ENCODE measurements around the gene NCBP2L.

Gene NCBP2L

DNA sequence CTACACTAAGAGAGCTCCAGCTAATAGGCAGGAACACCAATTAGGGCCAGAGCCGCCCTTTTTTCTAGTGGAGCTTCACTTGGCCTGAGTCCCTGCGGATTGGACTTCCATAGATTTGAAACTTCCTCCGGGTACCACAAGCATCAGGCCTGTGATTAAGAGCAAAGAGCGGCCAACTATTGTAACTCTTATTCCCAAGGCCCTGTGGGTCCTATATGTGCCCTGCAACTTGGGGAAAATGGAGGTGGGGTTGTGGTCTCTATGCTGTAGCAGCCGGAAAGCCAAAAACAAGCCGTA lies at the start of gene NCBP2L:
Gene NCBP2L, plus strand, starts transcription at position 198 of the 297 bp plus-strand sequence. CDS start 16,488 bp downstream, outside the sequence.
- no peak for DNase-seq (ENCODE audit: low read depth)

DNA sequence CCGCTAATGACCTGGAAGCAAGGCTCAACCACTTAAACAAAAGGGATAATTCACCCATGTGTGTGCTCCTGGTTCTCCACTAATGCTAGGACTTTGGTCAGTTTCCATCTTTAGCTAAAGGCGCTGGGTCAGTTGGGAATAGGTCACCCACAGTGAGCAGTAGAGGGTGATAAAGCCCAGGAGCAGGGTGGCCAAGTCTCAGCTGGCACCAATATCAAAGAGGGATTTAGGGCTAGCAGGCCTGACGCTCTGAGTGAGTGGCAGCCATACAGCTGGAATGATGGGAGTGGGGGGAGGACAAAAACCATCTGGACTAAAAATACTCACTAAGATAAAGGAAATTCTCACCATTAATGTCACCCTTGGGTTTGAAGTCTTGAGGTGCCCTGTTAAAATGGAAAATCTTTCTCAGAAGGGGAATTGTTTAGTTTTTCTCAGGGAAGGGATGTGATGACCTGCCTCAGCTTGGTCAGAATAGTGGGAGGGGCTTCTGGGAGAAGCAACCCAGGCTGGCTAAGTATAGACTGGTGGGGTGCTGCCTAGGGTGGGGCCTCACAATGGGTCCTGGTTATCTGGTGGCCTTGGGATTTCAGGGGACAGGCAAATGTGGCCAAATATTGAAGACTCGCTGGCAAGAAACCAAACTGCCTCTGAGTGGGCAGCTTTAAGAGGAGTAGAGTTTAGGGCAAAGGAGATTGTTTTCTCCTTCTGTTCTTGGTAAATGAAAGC lies 49.0 kb upstream of the NCBP2L start:
- DNase-seq (ENCODE audit: low read depth), result no peak

DNA sequence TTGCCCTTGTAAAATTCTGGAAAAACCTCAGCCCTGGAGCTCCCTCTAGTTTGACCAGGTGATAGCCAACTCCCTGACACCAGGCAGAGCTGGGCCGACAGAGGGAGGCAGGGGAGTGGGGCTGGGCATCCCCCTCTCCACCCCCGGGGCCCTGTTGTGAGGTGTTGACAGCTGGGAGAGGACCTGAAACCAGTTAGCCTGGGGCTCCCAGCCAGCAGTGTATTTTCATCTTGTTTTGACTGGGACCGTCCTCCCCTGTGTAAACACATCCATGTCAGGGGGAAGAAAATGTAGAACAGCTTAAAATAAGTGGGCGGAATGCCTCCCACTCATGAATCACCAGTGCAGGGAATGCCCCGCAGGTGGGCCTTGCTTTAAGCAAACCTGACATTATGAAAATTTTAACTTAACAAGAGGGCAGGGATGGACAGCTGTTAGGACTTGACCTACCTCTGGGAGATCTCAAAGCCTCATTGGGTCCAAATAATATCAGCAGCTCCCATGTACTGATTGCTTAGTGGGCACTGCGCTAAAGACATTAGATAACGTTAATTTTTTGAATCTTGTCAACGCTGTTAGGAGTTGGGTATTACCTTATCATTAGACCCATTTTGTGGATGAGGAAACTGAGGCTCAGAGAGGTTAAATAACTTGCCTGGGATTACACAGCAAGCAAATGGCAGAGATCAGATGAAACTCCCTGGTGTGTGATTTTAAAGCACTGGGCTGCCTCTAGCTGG lies 47.8 kb upstream of the NCBP2L start:
- DNase-seq (ENCODE audit: low read depth), result no peak

DNA sequence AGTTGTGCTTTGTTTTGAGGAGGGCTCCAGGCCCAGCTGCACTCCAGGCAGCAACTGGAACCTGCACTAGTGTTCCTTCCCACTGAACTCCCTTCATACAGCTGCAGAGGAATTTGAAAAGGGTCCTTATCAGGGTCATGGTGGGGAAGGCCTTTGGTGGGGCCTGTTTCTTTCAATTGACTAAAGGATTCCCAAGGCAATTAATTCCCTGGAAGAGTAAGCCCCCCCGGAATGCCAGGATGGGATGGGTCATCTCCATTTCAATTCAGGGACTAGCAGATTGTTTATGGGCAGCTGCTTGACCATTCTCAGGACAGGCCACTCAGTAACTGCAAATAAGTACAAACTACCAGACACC lies 47.3 kb upstream of the NCBP2L start:
- no peak for DNase-seq (ENCODE audit: low read depth)

DNA sequence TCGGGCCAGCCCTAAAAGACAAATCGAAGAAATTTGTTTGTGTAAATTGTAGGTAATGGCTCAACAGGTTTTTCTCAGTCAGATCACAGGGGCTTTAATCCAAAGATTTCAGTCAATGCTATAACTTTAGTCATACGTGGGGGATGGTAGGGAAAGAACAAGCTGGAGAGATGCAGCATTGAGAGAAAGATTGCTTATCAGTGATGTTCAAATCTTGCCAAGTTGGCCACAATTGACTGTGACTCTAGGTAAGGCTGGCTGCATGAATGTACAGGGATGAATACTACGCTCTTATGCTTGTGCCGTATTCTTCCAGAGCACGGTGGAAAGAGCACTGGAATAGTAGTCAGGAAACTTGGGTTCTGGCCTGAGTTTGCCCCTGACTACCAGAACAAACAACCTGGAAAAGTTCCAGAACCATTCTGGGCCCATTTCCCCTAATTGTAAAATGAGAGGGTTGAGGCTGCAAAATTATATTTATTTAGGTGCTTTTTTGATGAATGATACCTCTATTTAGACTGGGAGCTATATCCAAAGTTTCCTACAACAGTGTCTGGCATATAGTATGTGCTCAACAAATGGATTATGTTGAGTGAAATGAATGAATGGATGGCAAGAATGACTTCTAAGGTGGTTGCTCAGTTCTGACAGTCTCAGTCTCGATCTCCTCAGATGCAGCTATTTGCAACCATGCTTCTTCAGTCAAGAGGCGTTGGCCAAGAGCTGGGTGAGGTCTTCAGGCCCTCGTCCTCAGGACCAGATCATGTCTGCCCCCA lies 46.4 kb upstream of the NCBP2L start:
- DNase-seq (ENCODE audit: low read depth), result no peak

DNA sequence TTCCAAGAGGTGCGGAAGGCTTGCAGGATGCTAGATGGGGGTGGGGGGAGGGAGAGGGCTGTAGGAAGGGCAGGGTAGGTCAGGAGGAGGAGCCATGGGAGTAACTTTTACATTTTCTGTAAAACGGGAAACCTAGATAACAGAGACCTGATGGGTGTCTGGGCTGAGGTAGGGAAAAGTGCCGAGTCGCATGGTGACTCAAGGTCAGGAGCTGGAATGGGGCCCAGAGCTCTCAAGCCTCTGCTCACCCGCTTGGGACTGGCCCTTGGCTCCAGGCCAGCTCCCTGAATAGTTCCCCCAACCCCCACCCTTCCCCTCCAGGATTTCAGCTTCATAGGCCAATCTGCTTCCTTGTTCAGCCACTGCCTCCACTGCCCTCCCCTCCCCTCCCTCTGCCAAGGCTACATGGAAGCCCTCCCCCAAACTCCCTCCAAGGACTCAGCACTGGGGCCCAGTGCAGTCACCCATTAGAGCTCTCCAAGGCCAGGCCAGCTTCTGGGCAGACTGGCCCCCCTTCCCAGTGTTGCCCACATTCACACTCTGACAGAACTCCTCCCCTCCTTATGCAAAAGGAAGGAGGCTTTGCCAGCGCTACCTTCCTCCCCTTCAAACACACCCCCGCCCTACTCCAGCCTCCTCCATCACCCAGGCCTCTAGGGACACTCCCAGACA lies 45.6 kb upstream of the NCBP2L start:
- DNase-seq (ENCODE audit: low read depth), result no peak

DNA sequence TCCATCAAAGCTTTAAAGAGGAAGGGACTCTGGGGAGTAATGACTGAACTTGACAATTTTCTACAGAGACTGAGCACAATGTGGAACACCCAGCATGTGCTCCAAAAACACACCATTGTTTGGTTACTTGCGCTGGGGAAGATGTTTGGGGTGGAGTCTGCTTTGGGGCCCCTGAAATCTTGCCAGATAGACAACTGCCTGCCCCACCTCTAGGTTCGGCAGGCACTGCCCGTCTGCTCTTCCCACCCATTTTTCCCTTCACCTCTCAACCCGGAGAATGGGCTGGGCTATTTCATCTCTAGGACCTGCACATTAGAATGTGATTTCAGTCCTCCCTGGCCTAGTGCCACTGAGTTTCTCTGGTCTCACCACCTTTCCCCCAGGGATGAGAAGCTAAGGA lies 43.8 kb upstream of the NCBP2L start:
- DNase-seq (ENCODE audit: low read depth), result no peak

DNA sequence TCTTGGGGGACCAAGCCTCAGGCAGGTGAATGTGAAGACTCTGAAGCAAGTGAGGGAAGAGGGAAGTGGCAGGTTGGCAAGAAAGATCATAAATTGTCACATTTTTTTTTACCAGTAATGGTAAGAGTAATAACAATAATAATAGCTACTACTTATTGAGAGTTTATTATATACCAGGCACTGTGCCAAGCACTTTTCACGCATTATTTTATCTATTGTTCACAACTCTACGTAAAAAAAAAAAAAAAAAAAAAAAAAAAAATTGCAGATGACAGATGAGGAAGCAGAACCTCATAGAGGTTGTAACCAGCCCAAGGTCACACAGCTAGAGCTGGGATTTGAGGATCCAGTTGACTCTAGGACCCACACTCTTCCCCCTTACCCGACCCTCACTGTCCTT lies 42.9 kb upstream of the NCBP2L start:
- no peak for DNase-seq (ENCODE audit: low read depth)

DNA sequence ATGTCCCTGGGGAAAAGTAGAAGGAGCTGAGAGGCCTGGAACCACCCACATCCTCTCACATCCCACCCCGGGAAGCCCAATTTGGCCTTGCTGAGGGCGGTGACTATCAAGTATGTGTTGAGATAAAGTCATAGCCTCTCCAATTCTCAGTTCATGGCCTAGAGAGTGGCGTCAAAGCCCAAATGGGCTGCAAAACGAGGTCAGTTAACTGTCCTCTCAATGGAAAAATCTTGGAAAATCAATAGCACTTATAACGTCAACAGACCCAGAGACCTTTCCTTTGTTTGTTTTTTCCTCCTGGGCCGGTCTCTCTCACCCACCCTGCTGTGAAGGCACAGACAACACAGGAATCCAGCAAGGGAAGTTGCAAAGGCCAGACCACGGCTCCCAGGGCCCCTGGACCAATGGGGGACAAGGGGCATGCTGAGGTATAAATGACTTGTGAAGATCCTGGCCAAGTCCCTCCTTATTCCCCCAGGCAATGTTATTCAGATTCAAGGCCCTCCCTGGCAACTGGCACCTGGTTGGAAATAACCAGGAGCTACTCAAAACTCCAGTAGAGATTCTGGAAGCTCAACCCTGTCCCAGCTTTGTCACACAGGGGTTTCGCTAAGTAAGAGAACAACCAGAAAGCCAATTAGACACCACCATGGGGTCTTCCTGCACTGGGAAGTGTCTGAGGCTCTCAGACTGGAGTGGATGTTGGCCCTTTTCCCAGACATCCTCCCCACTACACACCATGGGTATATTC lies 40.6 kb upstream of the NCBP2L start:
- no peak for DNase-seq (ENCODE audit: low read depth)

DNA sequence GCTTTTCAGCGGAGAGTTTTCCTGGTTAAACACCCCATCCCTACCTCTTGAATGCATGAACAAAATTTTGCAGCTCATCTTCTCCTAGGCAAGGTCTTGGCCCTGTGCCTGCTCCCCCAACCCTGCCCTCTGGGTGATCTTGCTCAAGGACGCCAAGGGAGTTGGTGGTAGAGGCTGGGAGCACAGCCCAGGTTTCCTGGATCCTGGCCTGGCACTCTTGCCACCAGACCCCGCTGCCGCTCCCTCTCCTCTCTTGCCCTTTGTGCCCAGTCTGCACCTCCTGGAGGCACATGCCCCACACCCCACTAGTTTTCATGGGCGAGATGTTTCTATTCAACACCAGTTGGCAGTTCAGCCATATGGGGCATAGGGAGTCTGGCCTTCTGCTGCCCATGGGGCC lies 39.3 kb upstream of the NCBP2L start:
- DNase-seq (ENCODE audit: low read depth), result no peak

DNA sequence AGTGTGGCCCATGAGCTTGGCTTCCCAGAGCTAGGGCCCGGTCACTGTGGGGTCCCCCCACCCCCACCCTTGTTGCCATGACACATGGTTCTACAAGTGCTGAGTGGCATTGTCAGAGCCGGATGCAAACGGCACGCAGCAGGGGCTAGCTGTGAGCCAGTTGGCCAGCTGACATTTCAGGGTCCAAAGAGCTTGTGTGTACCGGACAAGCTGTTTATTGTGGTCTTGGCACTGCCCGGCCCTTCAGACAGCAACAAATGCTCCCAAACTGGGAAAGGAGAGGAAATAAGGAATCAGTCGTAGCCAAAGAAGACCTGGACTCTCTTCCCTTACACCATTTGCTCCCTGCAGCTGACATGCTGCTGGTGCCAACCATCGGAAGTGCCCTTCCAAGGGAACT lies 38.8 kb upstream of the NCBP2L start:
- DNase-seq (ENCODE audit: low read depth), result no peak

DNA sequence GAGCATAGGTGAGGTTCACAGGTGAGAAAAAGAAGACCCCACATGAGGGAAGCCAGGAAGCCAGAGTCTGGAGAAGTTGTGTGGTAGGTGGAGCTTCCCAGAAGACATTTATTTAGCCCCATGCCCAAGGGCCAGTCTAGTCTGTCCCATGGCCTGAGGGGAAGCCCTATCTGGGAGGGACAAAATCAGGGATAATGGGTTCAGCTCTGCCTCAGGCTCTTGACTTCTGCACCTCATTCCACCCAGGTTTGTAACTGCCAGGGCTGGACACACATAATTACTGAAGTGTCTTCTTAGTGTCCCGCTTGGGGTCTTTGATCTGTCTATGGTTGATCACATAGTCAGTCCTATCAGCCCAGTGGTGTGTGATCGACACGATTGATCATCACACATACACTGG lies 38.0 kb upstream of the NCBP2L start:
- DNase-seq (ENCODE audit: low read depth), result no peak

DNA sequence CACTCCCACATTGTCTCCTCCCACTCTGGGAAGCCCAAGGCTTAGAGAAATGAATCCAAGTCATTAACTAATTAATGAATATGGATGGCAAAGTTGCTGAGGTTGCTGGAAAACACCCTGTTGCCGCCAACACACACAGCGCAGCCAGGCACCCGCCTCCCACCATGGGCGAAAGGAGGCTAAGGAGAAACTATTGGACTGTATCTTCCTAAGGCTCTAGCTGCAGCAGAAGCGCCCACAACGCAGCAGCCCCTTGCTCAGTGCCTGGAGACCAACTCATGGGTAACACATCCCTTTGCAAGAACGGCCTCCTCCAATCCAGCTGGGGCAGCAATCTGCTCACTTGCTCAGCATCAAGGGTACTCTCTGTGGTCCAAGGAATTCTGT lies 36.1 kb upstream of the NCBP2L start:
- DNase-seq (ENCODE audit: low read depth), result no peak

DNA sequence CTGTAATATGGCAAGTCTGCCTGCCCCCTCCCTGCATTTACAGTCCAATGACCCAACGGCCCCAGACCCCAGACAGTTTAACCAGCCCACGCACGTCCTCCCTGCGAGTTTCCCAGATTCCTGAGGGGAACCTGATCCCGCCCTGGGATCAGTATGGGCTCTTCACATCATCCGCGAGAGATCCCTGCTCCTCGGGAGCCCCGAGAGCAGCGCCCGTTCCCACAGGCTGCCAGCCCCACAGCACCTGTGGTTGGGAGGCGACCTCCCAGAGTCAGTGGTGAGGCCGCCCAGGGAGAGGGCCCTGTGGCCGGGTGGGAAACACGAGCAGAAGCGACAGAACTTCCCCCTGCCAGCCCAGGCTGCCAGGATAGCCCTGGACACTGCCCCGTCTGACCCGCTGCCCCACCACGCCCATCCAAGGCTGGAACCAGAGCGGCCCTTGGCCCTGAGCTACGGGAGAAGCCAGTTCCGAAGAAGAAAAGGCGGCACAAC lies 34.8 kb upstream of the NCBP2L start:
- no peak for DNase-seq (ENCODE audit: low read depth)

DNA sequence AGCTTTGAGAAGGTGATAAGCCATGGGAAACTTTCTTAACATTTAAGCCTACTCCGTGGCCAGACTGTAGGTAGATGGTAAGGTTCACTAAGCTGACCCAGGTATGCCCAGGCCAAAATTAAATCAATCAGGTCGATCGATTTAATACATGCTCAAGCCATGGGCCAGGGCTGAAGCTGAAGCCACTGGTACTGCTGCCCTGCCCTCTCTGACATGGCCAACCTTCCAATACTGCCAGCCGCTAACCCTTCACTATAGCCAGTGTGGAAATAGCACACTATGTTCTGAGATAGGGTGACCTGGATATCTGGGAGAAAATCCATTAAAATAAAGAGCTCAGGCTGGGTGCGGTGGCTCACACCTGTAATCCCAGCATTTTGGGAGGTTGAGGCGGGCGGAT lies 33.5 kb upstream of the NCBP2L start:
- DNase-seq (ENCODE audit: low read depth), result no peak

DNA sequence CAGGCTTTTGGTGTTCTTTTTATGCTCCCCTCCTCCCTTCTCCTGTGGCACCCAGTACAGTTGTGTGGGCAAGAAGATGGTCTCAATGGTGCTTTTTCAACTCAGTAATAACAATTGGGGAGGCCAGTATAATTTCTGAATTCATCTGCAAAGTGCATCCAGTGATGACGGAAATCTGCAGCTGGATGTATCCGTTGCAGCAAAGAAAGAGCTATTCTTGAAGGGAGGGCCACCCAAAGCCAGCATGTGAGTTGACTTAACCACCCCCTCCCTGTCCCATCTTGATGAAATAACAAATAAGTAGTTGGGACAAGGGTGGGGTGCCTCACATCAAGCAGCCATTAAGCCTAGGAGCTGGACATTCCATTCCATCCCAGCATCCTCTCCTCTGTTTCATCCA lies 32.7 kb upstream of the NCBP2L start:
- DNase-seq (ENCODE audit: low read depth), result no peak

DNA sequence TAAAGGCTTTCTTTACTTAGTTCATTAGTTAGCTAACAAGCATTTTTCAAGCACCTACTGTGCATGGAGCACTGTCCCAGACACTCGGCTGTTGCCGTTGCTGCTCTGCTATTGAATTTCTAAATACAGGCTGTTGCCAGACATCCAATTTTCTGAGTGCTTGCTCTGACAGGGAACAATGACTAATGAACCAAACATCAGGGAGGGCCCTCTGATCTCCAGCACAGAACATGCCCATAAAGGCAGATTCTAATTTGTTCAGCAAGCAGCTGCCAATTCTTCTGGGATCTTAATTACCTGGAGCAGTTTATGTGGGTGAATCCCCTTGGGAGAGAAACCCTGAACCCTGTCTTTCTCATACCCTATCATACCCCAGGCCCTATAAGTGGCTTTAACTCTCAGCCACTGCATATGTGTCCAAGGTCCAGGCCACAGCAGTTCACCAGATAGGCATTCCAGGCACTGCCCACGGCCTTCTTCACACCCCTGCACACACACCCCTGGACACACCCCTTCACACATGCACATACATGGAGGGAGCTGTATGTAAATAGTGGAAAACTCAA lies 29.9 kb upstream of the NCBP2L start:
- DNase-seq (ENCODE audit: low read depth), result no peak

DNA sequence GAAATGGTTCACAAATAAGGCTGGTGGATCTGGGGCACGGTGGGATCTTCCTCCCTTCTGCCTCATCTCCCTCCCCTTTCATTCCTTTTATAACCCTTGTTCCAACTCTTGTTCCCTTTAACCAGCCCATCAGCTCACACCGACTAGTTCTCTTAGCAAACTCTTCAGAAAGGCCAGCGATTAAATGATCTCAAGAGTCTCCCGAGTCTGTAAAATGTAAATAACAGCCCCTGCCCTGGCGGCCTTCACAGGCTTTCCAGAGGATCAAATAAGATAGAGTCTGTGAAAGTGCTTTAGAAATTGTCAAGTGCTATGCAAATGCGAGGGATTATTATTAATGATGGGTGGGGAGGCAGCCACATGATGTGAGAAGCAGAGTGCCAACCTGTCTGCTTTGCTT lies 29.0 kb upstream of the NCBP2L start:
- DNase-seq (ENCODE audit: low read depth), result no peak

DNA sequence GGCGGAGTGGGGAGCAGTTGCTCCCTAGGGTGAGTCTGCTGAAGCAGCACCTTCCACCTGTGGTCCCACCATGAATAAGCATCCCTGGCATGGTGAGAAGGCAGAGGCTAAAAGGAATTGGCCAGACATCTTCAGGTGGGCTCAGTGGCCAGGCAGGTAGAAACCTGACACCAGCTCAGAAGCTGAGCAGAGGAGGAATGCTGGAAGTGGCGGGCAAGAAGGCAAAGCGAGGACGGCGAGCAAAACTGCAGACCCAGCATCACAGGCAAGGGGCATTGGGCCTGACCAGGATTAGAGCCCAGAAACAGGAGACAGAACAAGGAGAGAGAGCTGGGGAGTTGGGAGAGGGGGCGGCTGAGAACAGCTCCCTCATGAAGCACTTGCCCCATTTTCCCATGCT lies 27.3 kb upstream of the NCBP2L start:
- DNase-seq (ENCODE audit: low read depth), result no peak

DNA sequence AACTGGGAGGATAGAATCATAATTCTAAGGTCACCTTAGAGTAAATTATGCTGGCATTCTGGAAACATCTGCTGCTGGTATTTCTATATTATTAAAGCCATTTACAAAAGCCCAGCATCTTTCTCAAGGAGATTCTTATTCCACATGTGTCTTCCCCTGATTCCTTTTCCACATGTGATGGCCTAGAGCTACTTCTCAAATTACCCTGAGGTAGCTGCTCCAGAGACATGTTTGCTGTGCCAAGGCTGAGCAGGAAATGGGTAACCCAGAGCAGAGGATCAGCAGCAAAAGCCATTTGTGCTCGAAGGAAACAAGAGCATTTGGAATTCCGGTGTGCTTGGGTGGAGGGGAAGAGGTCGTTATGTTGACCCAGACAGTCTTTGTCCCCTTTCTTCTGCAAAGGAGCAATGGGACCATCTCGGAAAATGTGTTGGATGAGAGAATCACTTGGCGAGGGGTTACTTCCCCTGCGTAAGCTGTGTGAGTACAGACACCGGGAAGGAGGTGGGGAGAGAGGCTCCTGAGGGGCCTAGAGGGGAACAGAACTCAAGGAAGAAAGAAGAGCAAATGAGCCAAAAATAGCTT lies 26.6 kb upstream of the NCBP2L start:
- DNase-seq (ENCODE audit: low read depth), result no peak

DNA sequence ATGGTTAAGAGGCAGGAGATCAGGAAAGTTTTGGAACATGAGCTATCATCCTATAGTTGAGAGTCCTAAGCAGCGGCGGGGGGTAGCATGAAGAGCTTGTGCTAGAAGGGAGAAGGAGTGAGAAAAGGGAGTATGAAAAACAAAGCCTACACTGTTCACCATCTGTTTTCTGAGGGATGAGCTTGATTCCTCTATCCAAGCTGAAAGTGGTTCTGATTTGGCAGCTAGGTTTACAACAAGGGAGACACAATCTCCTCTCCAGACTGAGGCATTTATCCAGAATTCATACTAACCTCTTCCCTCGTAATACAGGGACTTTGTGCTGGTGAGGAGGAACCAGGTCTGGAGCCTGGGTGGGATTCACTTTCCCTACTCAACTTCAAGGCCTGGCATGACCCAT lies 25.5 kb upstream of the NCBP2L start:
- no peak for DNase-seq (ENCODE audit: low read depth)

Measured in activated T-helper 1 cell treated with Interleukin-2 at 50 U/mL for 16 hours (primary cell).